Trophoblast cell (in vitro differentiated cells and primary cell): ENCODE data around the gene CCL17.

Experiments used
- DNase-seq, 2 donors: peaks; one replicate each; pipeline ENCODE4 v3.0.0-alpha.2; 2016
- H2AFZ ChIP-seq: 2 replicates; pipeline ENCODE4 v1.6.1; 2013; ENCODE audit warnings: low read length, moderate library complexity, mild to moderate bottlenecking; ENCODE audit not compliant: insufficient read depth, poor library complexity
- H2AK5ac ChIP-seq: 2 replicates; pipeline ENCODE4 v1.6.1; 2013; ENCODE audit warnings: mild to moderate bottlenecking, low read length
- H2BK120ac ChIP-seq: 2 replicates; pipeline ENCODE4 v1.6.1; 2013; ENCODE audit warnings: low read length, mild to moderate bottlenecking, moderate library complexity; ENCODE audit not compliant: insufficient read depth, poor library complexity
- H2BK12ac ChIP-seq: 2 replicates; pipeline ENCODE4 v1.6.1; 2013; ENCODE audit warnings: mild to moderate bottlenecking, low read length, moderate library complexity
- H2BK5ac ChIP-seq: 2 replicates; pipeline ENCODE4 v1.6.1; 2013; ENCODE audit warnings: low read length, low read depth, moderate library complexity, mild to moderate bottlenecking; ENCODE audit not compliant: poor library complexity
- H3K14ac ChIP-seq: 2 replicates; pipeline ENCODE4 v1.6.1; 2013; ENCODE audit warnings: mild to moderate bottlenecking, low read length
- H3K18ac ChIP-seq: 2 replicates; pipeline ENCODE4 v1.6.1; 2013; ENCODE audit warnings: mild to moderate bottlenecking, low read length
- H3K23ac ChIP-seq: 2 replicates; pipeline ENCODE4 v1.6.1; 2013; ENCODE audit warnings: low read length
- H3K27ac ChIP-seq: 2 replicates; pipeline ENCODE4 v1.5.1; 2013; ENCODE audit warnings: low read depth, mild to moderate bottlenecking, inconsistent platforms, low read length, moderate library complexity
- H3K27me3 ChIP-seq: 2 replicates; pipeline ENCODE4 v1.6.1; 2013; ENCODE audit warnings: inconsistent platforms, mild to moderate bottlenecking, low read length, moderate library complexity; ENCODE audit not compliant: insufficient read depth
- H3K36me3 ChIP-seq, 2 experiments: 1 replicate in 1 of 2; 2 replicates in 1 of 2; pipeline ENCODE4 v1.6.1; 2013; ENCODE audit warnings: low read length in 2 of 2, mild to moderate bottlenecking in 2 of 2, moderate library complexity in 1 of 2; ENCODE audit not compliant: insufficient read depth in 2 of 2, control insufficient read depth in 1 of 2
- H3K4ac ChIP-seq: 2 replicates; pipeline ENCODE4 v1.6.1; 2013; ENCODE audit warnings: low read depth, mild to moderate bottlenecking, low read length, moderate library complexity
- H3K4me1 ChIP-seq, 2 experiments: 1 replicate in 1 of 2; 2 replicates in 1 of 2; pipeline ENCODE4 v1.6.1; 2013; ENCODE audit warnings: low read length in 2 of 2, mild to moderate bottlenecking in 2 of 2, moderate library complexity in 1 of 2; ENCODE audit not compliant: insufficient read depth in 2 of 2, control insufficient read depth in 1 of 2
- H3K4me2 ChIP-seq: 2 replicates; pipeline ENCODE4 v1.6.1; 2013; ENCODE audit warnings: inconsistent platforms, mild to moderate bottlenecking, low read length, moderate library complexity
- H3K4me3 ChIP-seq: 2 replicates; pipeline ENCODE4 v1.5.1; 2013; ENCODE audit warnings: mild to moderate bottlenecking, low read depth, low read length, inconsistent platforms
- H3K79me1 ChIP-seq: one replicate; pipeline ENCODE4 v1.6.1; 2013; ENCODE audit warnings: low read length
- H3K79me2 ChIP-seq: 2 replicates; pipeline ENCODE4 v1.6.1; 2013; ENCODE audit warnings: low read length, mild to moderate bottlenecking; ENCODE audit not compliant: control insufficient read depth, insufficient read depth, poor library complexity
- H3K9ac ChIP-seq: 2 replicates; pipeline ENCODE4 v1.6.1; 2013; ENCODE audit warnings: mild to moderate bottlenecking, low read length
- H3K9me3 ChIP-seq: 2 replicates; pipeline ENCODE4 v1.6.1; 2013; ENCODE audit warnings: low read depth, mild to moderate bottlenecking, control low read depth, inconsistent platforms, low read length; ENCODE audit not compliant: insufficient read depth
- H4K12ac ChIP-seq: 2 replicates; pipeline ENCODE4 v1.6.1; 2013; ENCODE audit warnings: low read depth, mild to moderate bottlenecking, low read length, moderate library complexity
- H4K8ac ChIP-seq: 2 replicates; pipeline ENCODE4 v1.6.1; 2013; ENCODE audit warnings: low read depth, mild to moderate bottlenecking, low read length, moderate library complexity
- H4K91ac ChIP-seq: one replicate; pipeline ENCODE4 v1.6.1; 2013; ENCODE audit warnings: low read depth, mild to moderate bottlenecking, low read length, moderate library complexity
- WGBS: extraction: QIAGEN DNeasy Blood & Tissue Kit; methylation state at CpG from one replicate; pipeline ENCODE4 v1.1.7; 2013; ENCODE audit warnings: missing lambda C conversion rate; ENCODE audit not compliant: insufficient read length, insufficient coverage; ENCODE audit errors: extremely low coverage; 5-methylcytosine and 5-hydroxymethylcytosine counted together

Gene CCL17

DNA sequence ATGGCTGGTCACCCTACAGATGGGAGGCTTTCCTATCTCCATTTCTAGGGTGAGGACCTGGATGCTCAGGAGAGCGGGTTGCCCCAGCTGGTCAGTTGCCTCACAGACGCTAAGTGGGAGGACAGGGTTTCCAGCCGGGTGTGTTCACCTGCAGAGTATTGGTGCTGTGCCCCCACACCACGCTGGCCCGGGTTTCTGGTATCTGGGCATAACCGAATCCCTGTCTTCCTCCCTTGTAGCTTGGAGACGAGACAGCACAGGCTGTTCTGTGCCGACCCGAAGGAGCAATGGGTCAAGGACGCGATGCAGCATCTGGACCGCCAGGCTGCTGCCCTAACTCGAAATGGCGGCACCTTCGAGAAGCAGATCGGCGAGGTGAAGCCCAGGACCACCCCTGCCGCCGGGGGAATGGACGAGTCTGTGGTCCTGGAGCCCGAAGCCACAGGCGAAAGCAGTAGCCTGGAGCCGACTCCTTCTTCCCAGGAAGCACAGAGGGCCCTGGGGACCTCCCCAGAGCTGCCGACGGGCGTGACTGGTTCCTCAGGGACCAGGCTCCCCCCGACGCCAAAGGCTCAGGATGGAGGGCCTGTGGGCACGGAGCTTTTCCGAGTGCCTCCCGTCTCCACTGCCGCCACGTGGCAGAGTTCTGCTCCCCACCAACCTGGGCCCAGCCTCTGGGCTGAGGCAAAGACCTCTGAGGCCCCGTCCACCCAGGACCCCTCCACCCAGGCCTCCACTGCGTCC is 22.6 kb upstream of the CCL17 start:
- Histone ChIP-seq H4K12ac (no peak overlapping the region), H3K79me2 (no peaks in the 10 kb centered on the region), H3K4me2 (no peak overlapping the region), H3K14ac (peak overlapping the region; percentile 49), H3K27ac (no peak overlapping the region), H3K23ac (no peak overlapping the region), H2BK5ac (no peak overlapping the region), H3K4me3 (no peak overlapping the region), H4K8ac (peak overlapping the region; percentile 32), H3K4me1 (peaks cover 35% of the 10 kb centered on the region in 2 experiments), H3K79me1 (peaks cover 32% of the 10 kb centered on the region), H2BK12ac (peak overlapping the region; percentile 48), H3K36me3 (no peaks in the 10 kb centered on the region), H3K9ac (no peak overlapping the region), H3K9me3 (no peaks in the 10 kb centered on the region), H4K91ac (peak overlapping the region; percentile 78), H2AK5ac (peak overlapping the region; percentile 77), H3K27me3 (no peaks in the 10 kb centered on the region), H2BK120ac (peak overlapping the region; percentile 35), H2AFZ (no peak overlapping the region), H3K4ac (no peak overlapping the region), H3K18ac (no peak overlapping the region)
- WGBS, result no CpG with 5 or more reads among the region's 35 CpGs
- no peak for DNase-seq

DNA sequence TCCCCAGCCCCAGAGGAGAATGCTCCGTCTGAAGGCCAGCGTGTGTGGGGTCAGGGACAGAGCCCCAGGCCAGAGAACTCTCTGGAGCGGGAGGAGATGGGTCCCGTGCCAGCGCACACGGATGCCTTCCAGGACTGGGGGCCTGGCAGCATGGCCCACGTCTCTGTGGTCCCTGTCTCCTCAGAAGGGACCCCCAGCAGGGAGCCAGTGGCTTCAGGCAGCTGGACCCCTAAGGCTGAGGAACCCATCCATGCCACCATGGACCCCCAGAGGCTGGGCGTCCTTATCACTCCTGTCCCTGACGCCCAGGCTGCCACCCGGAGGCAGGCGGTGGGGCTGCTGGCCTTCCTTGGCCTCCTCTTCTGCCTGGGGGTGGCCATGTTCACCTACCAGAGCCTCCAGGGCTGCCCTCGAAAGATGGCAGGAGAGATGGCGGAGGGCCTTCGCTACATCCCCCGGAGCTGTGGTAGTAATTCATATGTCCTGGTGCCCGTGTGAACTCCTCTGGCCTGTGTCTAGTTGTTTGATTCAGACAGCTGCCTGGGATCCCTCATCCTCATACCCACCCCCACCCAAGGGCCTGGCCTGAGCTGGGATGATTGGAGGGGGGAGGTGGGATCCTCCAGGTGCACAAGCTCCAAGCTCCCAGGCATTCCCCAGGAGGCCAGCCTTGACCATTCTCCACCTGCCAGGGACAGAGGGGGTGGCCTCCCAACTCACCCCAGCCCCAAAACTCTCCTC is 21.9 kb upstream of the CCL17 start:
- H3K23ac ChIP-seq, result no peak overlapping the region
- peak overlapping the region; percentile 35 for H2BK120ac ChIP-seq
- H3K27me3 ChIP-seq, result no peaks in the 10 kb centered on the region
- no peaks in the 10 kb centered on the region for H3K79me2 ChIP-seq
- H4K8ac ChIP-seq, result no peak overlapping the region
- H2AK5ac ChIP-seq, result peak overlapping the region; percentile 60
- no CpG with 5 or more reads among the region's 16 CpGs for WGBS
- no peak overlapping the region for H3K4ac ChIP-seq
- no peak overlapping the region for H3K27ac ChIP-seq
- no peak overlapping the region for H2BK5ac ChIP-seq
- peak overlapping the region; percentile 78 for H4K91ac ChIP-seq
- no peak for DNase-seq
- H3K4me3 ChIP-seq, result no peak overlapping the region
- no peak overlapping the region for H3K4me2 ChIP-seq
- peaks cover 29 to 31% of the 10 kb centered on the region in 2 experiments for H3K4me1 ChIP-seq
- H2AFZ ChIP-seq, result no peak overlapping the region
- H3K9ac ChIP-seq, result no peak overlapping the region
- H3K36me3 ChIP-seq, result no peaks in the 10 kb centered on the region
- peak overlapping the region; percentile 48 for H2BK12ac ChIP-seq
- no peak overlapping the region for H3K18ac ChIP-seq
- peaks cover 26% of the 10 kb centered on the region for H3K79me1 ChIP-seq
- H3K9me3 ChIP-seq, result no peaks in the 10 kb centered on the region
- H3K14ac ChIP-seq, result peak overlapping the region; percentile 18
- no peak overlapping the region for H4K12ac ChIP-seq

DNA sequence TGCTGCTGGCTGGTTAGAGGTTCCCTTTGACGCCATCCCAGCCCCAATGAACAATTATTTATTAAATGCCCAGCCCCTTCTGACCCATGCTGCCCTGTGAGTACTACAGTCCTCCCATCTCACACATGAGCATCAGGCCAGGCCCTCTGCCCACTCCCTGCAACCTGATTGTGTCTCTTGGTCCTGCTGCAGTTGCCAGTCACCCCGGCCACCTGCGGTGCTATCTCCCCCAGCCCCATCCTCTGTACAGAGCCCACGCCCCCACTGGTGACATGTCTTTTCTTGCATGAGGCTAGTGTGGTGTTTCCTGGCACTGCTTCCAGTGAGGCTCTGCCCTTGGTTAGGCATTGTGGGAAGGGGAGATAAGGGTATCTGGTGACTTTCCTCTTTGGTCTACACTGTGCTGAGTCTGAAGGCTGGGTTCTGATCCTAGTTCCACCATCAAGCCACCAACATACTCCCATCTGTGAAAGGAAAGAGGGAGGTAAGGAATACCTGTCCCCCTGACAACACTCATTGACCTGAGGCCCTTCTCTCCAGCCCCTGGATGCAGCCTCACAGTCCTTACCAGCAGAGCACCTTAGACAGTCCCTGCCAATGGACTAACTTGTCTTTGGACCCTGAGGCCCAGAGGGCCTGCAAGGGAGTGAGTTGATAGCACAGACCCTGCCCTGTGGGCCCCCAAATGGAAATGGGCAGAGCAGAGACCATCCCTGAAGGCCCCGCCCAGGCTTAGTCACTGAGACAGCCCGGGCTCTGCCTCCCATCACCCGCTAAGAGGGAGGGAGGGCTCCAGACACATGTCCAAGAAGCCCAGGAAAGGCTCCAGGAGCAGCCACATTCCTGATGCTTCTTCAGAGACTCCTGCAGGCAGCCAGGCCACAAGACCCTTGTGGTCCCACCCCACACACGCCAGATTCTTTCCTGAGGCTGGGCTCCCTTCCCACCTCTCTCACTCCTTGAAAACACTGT is 21.0 kb upstream of the CCL17 start:
- H3K79me1 ChIP-seq, result peaks cover 24% of the 10 kb centered on the region
- no peak overlapping the region for H3K18ac ChIP-seq
- H3K9ac ChIP-seq, result no peak overlapping the region
- H3K4me2 ChIP-seq, result peak overlapping the region; percentile 19
- peaks cover 26 to 27% of the 10 kb centered on the region in 2 experiments for H3K4me1 ChIP-seq
- H2BK12ac ChIP-seq, result peak overlapping the region; percentile 81
- H4K8ac ChIP-seq, result no peak overlapping the region
- H3K9me3 ChIP-seq, result no peaks in the 10 kb centered on the region
- no peak overlapping the region for H3K23ac ChIP-seq
- peak overlapping the region; percentile 7 for H2AK5ac ChIP-seq
- no peak overlapping the region for H3K4ac ChIP-seq
- H3K27me3 ChIP-seq, result no peaks in the 10 kb centered on the region
- no peak overlapping the region for H3K4me3 ChIP-seq
- no peak overlapping the region for H4K12ac ChIP-seq
- no peaks in the 10 kb centered on the region for H3K79me2 ChIP-seq
- WGBS, result no CpG with 5 or more reads among the region's 8 CpGs
- H3K27ac ChIP-seq, result peak overlapping the region; percentile 61
- H3K14ac ChIP-seq, result peak overlapping the region; percentile 8
- H2BK120ac ChIP-seq, result peak overlapping the region; percentile 74
- no peak for DNase-seq
- no peaks in the 10 kb centered on the region for H3K36me3 ChIP-seq
- peak overlapping the region; percentile 78 for H4K91ac ChIP-seq
- H2BK5ac ChIP-seq, result peak overlapping the region; percentile 0
- H2AFZ ChIP-seq, result no peak overlapping the region
